Adrenal gland (tissue), 12 donors: ENCODE results near the gene SPATS2. TPM values are rescaled to one million over a fixed set of nuclear protein-coding genes. Genes with fewer than 3 reads are reported as not detected.

ENCODE experiments used
- DNase-seq, 7 donors: peaks; one replicate each; pipeline ENCODE4 v3.0.0-alpha.2; 2019 to 2020
- H3K27ac ChIP-seq, 5 donors: fragments of 200-600 bp; sonication (generic) in 4 of 5; 1 replicate in 3 of 5; 2 replicates in 2 of 5; pipeline versions ENCODE4 v1.5.1 to v1.8.0; 2016 to 2020; ENCODE audit warnings: mild to moderate bottlenecking in 1 of 5
- H3K27me3 ChIP-seq: fragments of 200-600 bp; 2 replicates; pipeline ENCODE4 v1.8.0; 2021
- H3K36me3 ChIP-seq, 2 donors: fragments of 200-600 bp; replicated peaks in 1 of 2; 1 replicate in 1 of 2; 2 replicates in 1 of 2; pipeline versions ENCODE4 v1.5.1 to v1.8.0; 2018 to 2022
- H3K4me1 ChIP-seq, 2 donors: fragments of 200-600 bp; replicated peaks in 1 of 2; 1 replicate in 1 of 2; 2 replicates in 1 of 2; pipeline versions ENCODE4 v1.5.1 to v1.8.0; 2018 to 2021
- H3K4me3 ChIP-seq, 4 donors: fragments of 200-600 bp; sonication (generic) in 3 of 4; one replicate each; pipeline ENCODE4 v1.5.1; 2016 to 2018
- H3K9me3 ChIP-seq, 3 donors: fragments of 200-600 bp; sonication (generic) in 1 of 3; replicated peaks in 1 of 3; 1 replicate in 2 of 3; 2 replicates in 1 of 3; pipeline versions ENCODE4 v1.5.1 to v1.8.0; 2016 to 2021
- POLR2A ChIP-seq, 2 donors: fragments of 450-650 bp; IDR thresholded peaks; one replicate each; pipeline ENCODE4 v1.6.1; 2017; ENCODE audit warnings: antibody characterized with exemption in 2 of 2, mild to moderate bottlenecking in 2 of 2, moderate library complexity in 1 of 2
- WGBS, 4 donors: extraction: QIAGEN DNeasy Blood & Tissue Kit in 2 of 4; methylation state at CpG; one replicate each; pipeline versions ENCODE4 v1.1.5 to v1.1.7; 2013 to 2017; 5-methylcytosine and 5-hydroxymethylcytosine counted together
- intact Hi-C, 2 donors: fragments of 100-400 bp; cut with DNase I; formaldehyde crosslinking; loops; one replicate each; pipeline versions ENCODE4 v1.14.1 to v1.15.0; 2022 to 2023
- polyA plus RNA-seq, 3 donors: library from polyadenylated mRNA; stranded (reverse); fragments of 200-250 nt in 2 of 3; fragments of 350-450 nt in 1 of 3; fragmentation: Illumina TruSeq in 1 of 3; extraction: RNeasy Lipid Tissue Mini Kit (QIAGEN cat#74804) in 1 of 3; gene quantifications; one replicate each; pipeline ENCODE4 v1.2.3, GENCODE V29; 2013 to 2014
- total RNA-seq, 9 donors: library from RNA; depleted of rRNA in 4 of 9; stranded (reverse); fragments of >200 nt in 4 of 9; fragments of 120-200 nt in 1 of 9; fragmentation: NEBNext Ultra II Directional in 1 of 9; extraction: Animal tissue kit (Norgen Biotek cat#: 25700) in 1 of 9; gene quantifications; one replicate each; pipeline versions ENCODE4 v1.1.0 to v1.2.4, GENCODE V29; 2013 to 2023
- TF ChIP-seq, protein P1 (sequence below), 6 experiments: fragments of 450-650 bp in 4 of 6; fragments of 200-600 bp in 2 of 6; sonication (generic) in 1 of 6; IDR thresholded peaks; 1 replicate in 5 of 6; 2 replicates in 1 of 6; pipeline versions ENCODE4 v1.5.1 to v1.8.0; 2016 to 2021; ENCODE audit warnings: antibody characterized with exemption in 6 of 6, mild to moderate bottlenecking in 2 of 6, moderate library complexity in 1 of 6
- donor health status: healthy with polysubstance abuse.
- donor health status: Bipolar disorder and iron deficiency.
- donor health status: DM: yes; HTN: yes; CAD: no.
- donor health status: DM: no; HTN: no; CAD: no.
- donor health status: DM: no; HTN: no; CAD: no.
- donor health status: DM: yes; HTN: yes; CAD: no.

SPATS2 gene
- total and polyA plus RNA-seq, 12 donors, result 4.9 to 23.1 (median 15.1) TPM

DNA sequence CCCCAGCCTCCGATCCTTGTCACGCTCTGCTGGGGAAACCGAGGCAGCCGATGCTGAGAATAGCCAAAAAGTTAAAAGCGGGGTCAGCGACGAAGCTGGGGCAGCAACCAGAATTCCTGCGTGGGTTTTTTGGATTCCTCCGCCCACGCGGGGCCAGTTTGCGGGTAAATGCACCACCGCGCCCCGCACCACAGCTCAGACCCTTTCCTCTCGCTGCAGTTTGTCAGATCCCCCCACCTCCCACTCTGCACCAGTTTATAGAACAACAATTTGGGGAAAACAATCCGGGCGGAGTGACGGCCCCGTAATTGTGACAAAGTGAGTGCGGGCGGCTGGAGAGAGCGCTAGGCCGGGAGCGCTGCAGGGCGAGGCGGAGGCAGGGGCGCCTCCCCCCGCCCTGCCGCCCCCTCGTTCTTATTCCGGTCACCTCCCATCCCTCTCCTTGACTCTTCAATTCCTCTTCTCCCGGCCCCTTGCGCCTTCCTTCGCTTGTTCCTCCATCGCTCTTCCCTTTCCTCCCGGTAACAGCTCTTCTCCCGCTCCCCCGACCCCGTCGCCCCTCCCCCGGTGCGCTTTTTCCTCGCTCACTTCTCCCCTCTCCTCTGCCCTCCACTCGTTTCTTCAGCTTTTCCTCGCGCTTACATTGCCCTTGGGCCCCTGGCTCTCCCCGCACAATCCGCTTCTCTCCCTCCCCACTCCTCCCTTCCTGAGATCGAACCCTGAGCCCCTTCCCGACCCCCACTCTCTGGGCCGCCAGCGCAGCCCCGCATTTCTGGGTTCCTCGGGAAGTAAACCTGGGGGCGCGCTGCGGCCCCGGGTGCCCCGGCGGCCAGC, 21.2 kb upstream of the SPATS2 start:
- peak in 2 of 7 donors; percentile 18 to 42 for DNase-seq
- TF ChIP-seq, protein P1, sequence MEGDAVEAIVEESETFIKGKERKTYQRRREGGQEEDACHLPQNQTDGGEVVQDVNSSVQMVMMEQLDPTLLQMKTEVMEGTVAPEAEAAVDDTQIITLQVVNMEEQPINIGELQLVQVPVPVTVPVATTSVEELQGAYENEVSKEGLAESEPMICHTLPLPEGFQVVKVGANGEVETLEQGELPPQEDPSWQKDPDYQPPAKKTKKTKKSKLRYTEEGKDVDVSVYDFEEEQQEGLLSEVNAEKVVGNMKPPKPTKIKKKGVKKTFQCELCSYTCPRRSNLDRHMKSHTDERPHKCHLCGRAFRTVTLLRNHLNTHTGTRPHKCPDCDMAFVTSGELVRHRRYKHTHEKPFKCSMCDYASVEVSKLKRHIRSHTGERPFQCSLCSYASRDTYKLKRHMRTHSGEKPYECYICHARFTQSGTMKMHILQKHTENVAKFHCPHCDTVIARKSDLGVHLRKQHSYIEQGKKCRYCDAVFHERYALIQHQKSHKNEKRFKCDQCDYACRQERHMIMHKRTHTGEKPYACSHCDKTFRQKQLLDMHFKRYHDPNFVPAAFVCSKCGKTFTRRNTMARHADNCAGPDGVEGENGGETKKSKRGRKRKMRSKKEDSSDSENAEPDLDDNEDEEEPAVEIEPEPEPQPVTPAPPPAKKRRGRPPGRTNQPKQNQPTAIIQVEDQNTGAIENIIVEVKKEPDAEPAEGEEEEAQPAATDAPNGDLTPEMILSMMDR (IDR thresholded peaks at IDR 0.05), result no peak
- no peak for TF ChIP-seq POLR2A (IDR thresholded peaks at IDR 0.05)
- Histone ChIP-seq H3K4me3 (peak overlapping the region in 2 of 4 donors; percentile 6 to 55), H3K27me3 (peaks cover 33% of the 10 kb centered on the region), H3K36me3 (no peaks in the 10 kb centered on the region), H3K27ac (no peak overlapping the region), H3K9me3 (no peaks in the 10 kb centered on the region), H3K4me1 (peaks cover 40 to 53% of the 10 kb centered on the region in 2 donors)
- intact Hi-C loops, result no loop called here
- 3 to 6% (median 5%) methylated on average over 53 to 61 of the region's 61 CpGs for WGBS, 4 donors

DNA sequence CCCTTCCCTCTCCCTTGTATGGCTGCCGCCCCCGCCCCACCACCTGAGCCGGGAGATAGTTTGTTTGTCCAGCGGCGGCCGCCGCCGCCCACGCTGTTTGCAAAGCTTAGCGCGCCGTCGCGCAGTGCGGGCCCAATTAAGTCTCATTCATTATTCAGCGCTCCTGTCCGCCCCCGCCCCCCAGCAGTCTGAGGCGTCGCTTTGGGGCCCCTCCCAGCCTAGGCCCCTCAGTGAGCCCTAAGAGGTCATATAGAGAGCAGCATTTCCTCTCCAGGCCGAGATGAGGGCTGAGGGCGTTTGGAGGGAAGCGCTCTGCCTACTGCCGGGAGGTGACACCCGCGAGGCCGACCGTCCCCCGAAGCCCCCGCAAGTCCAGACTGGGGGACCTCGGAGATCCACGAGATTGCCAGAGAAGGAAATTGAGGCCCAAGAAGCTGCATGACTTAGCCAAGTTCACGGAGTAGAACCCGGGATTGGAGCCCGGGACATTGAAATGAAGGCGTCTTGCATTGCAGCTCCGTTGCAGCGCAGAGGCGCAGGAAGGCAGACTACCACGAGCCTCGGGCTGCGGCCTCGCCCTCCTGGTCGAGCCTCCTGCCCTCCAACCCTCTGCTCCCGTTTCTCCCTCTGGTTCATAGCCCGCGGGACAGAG, 20.5 kb upstream of the SPATS2 start, which contains the start of gene DNAJC22:
Gene DNAJC22 (plus strand): TSS at position 230 of the 652 bp plus-strand sequence. CDS start 1,985 bp downstream, outside the sequence.
- no peak within 1 kb of the TSS for H3K27ac ChIP-seq
- 3 to 12% (median 6%) methylated on average over 15 to 47 of the region's 47 CpGs for WGBS, 4 donors
- intact Hi-C loops, result no loop called here

DNA sequence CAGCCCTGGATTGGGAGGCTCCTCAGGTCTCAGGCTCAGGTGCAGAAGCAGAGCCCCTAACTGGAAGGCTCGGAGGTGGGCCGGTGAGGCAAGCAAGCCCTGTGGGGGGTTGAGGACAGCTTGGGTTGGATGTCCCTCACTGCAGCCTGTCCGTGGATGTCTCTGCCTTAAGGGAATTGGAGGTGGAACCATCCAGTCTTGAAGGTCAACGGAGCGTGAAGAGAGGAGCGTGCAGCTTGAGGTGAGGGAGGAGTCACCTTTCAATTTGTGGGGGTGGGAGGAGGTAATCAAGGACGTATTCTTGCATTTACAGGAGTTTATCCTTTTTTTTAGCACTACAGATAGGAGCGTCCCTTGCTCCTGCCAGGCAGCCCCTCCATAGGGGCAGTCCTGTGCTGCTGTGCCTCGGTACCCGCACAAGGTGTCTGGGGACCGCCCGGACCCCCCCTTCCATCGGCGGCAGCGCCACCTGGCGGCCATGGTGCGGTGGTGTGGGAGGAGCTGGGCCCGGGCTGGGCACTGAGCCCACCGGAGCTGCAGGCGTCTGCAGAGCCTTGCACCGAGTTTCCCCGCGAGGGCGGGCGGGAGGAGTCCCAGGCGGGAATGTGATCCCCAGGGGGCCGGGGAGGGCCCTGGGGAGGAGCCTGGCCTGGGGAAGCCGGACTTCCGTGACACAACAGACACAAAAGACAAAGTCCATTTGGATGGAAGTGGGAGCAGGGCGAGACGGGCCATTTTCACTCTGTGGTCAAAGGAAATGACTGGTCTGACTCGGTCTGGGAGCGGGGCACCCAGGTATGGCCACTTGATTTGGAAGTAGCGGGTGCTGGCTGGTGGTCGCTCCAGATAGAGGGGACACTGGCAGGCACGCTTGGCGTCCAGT, 19.7 kb upstream of the SPATS2 start:
- peaks cover 39 to 47% of the 10 kb centered on the region in 2 donors for H3K4me1 ChIP-seq
- intact Hi-C loops, result no loop called here
- H3K4me3 ChIP-seq, result peak overlapping the region in 1 of 4 donors; percentile 55
- H3K27me3 ChIP-seq, result peaks cover 33% of the 10 kb centered on the region
- H3K27ac ChIP-seq, result no peak overlapping the region
- H3K9me3 ChIP-seq, result no peaks in the 10 kb centered on the region
- WGBS, 4 donors, result 11 to 28% (median 13%) methylated on average over 16 to 37 of the region's 37 CpGs
- H3K36me3 ChIP-seq, result no peaks in the 10 kb centered on the region
- peak; percentile 75 to 80 (median 78) for DNase-seq
- no peak for TF ChIP-seq POLR2A (IDR thresholded peaks at IDR 0.05)
- TF ChIP-seq, protein P1 (IDR thresholded peaks at IDR 0.05), result peak; percentile 74 to 94 (median 84)

More for the DNA sequence above, 20.5 kb upstream of the SPATS2 start, which contains the start of gene DNAJC22:
- H3K9me3 ChIP-seq, result no peaks in the 10 kb centered on the region
- DNase-seq, result peak in 2 of 7 donors; percentile 24 to 53
- H3K36me3 ChIP-seq, result no peaks in the 10 kb centered on the region
- H3K4me3 ChIP-seq, result peak within 1 kb of the TSS in 2 of 4 donors; percentile 6 to 55
- TF ChIP-seq, protein P1 (IDR thresholded peaks at IDR 0.05), result no peak
- no peak for TF ChIP-seq POLR2A (IDR thresholded peaks at IDR 0.05)
- H3K4me1 ChIP-seq, result peaks cover 40 to 53% of the 10 kb centered on the region in 2 donors
- peaks cover 33% of the 10 kb centered on the region for H3K27me3 ChIP-seq
